ENCODE data around the gene PLOD1.
A peak's percentile ranks its signal among the peaks of the same experiment; 100 is the strongest.
"Not testable (repeated sequence)": the region's sequence is repeated elsewhere in the genome, so short reads cannot be mapped to it uniquely, and the experiment has no call there.

Gene PLOD1

GRCh38 chr1:11934302-11935056 is at the start of gene PLOD1:
TSS of gene PLOD1 (plus strand) at chr1:11934717. CDS start at chr1:11934780, 63 bp downstream.
- FAIRE-seq, result no peak

GRCh38 chr1:11885916-11886315 is 48.6 kb upstream of the PLOD1 start:
- no peak for FAIRE-seq

- FAIRE-seq, result no peak
These were observed 47.4 kb upstream of the PLOD1 start for GRCh38 chr1:11886986-11887665.

GRCh38 chr1:11887666-11888007 is 46.9 kb upstream of the PLOD1 start:
- FAIRE-seq, result no peak

- no peak for FAIRE-seq
These were observed 46.2 kb upstream of the PLOD1 start for GRCh38 chr1:11888206-11888876.

- FAIRE-seq, result no peak
These were observed 45.7 kb upstream of the PLOD1 start for GRCh38 chr1:11888877-11889208.

- no peak for FAIRE-seq
These were observed 42.9 kb upstream of the PLOD1 start for GRCh38 chr1:11891433-11892186.

GRCh38 chr1:11893907-11894251 is 40.6 kb upstream of the PLOD1 start:
- FAIRE-seq, result no peak

GRCh38 chr1:11894501-11894900 is 40.0 kb upstream of the PLOD1 start:
- not testable (repeated sequence) for FAIRE-seq

GRCh38 chr1:11898086-11898785 is 36.3 kb upstream of the PLOD1 start:
- FAIRE-seq, result no peak

- FAIRE-seq, result no peak
These were observed 35.6 kb upstream of the PLOD1 start for GRCh38 chr1:11898831-11899467.

- not testable (repeated sequence) for FAIRE-seq
These were observed 33.1 kb upstream of the PLOD1 start for GRCh38 chr1:11901446-11901845.

GRCh38 chr1:11903210-11903609 is 31.3 kb upstream of the PLOD1 start:
- no peak for FAIRE-seq

GRCh38 chr1:11904156-11904555 is 30.4 kb upstream of the PLOD1 start:
- not testable (repeated sequence) for FAIRE-seq

- no peak for FAIRE-seq
These were observed 29.5 kb upstream of the PLOD1 start for GRCh38 chr1:11904978-11905377.

GRCh38 chr1:11906870-11907269 is 27.6 kb upstream of the PLOD1 start:
- no peak for FAIRE-seq

- FAIRE-seq, result no peak
These were observed 27.0 kb upstream of the PLOD1 start for GRCh38 chr1:11907275-11908094.

- FAIRE-seq, result peak; percentile 95
These were observed 26.3 kb upstream of the PLOD1 start for GRCh38 chr1:11908095-11908675.

GRCh38 chr1:11910914-11911228 is 23.6 kb upstream of the PLOD1 start:
- FAIRE-seq, result not testable (repeated sequence)

- FAIRE-seq, result no peak
These were observed 22.5 kb upstream of the PLOD1 start for GRCh38 chr1:11912000-11912399.
